Kidney (tissue), 14 donors: ENCODE results near the gene LMAN1L. TPM values are rescaled to one million over a fixed set of nuclear protein-coding genes. Genes with fewer than 3 reads are reported as not detected.
A peak's percentile ranks its signal among the peaks of the same experiment; 100 is the strongest.

Source experiments
- DNase-seq, 5 donors: peaks; one replicate each; pipeline ENCODE4 v3.0.0-alpha.2; 2013 to 2020
- FAIRE-seq: peaks from 2 replicates; lab custom pipeline; 2012; peaks lifted over from hg19 to GRCh38; lab: Jason Lieb, UNC
- H3K27ac ChIP-seq, 2 donors: one replicate each; pipeline ENCODE4 v1.7.0; 2013; ENCODE audit warnings: low read depth in 2 of 2, low read length in 2 of 2, inconsistent platforms in 1 of 2
- H3K27me3 ChIP-seq: one replicate; pipeline ENCODE4 v1.7.1; 2013; ENCODE audit warnings: low read length, inconsistent platforms; ENCODE audit not compliant: control insufficient read depth, insufficient read depth
- H3K36me3 ChIP-seq, 3 donors: one replicate each; pipeline versions ENCODE4 v1.7.0 to v1.7.1; 2013; ENCODE audit warnings: low read length in 3 of 3, control low read depth in 1 of 3, inconsistent platforms in 1 of 3; ENCODE audit not compliant: insufficient read depth in 3 of 3, control insufficient read depth in 2 of 3
- H3K4me1 ChIP-seq, 3 donors: one replicate each; pipeline versions ENCODE4 v1.7.0 to v1.7.1; 2013; ENCODE audit warnings: low read length in 3 of 3, inconsistent platforms in 1 of 3, low read depth in 1 of 3; ENCODE audit not compliant: control insufficient read depth in 2 of 3, insufficient read depth in 2 of 3
- H3K4me3 ChIP-seq, 3 donors: one replicate each; pipeline versions ENCODE4 v1.7.0 to v1.8.1; 2013; ENCODE audit warnings: low read length in 3 of 3, control low read depth in 1 of 3, inconsistent platforms in 1 of 3
- H3K9ac ChIP-seq, 3 donors: one replicate each; pipeline versions ENCODE4 v1.7.0 to v1.7.1; 2013; ENCODE audit warnings: low read length in 3 of 3, control low read depth in 1 of 3, inconsistent platforms in 1 of 3
- H3K9me3 ChIP-seq, 3 donors: one replicate each; pipeline versions ENCODE4 v1.7.0 to v1.7.1; 2013; ENCODE audit warnings: low read length in 3 of 3, control low read depth in 1 of 3, inconsistent platforms in 1 of 3; ENCODE audit not compliant: control insufficient read depth in 2 of 3, insufficient read depth in 1 of 3
- intact Hi-C: fragments of 100-400 bp; cut with DNase I; formaldehyde crosslinking; loops from one replicate; pipeline ENCODE4 v1.11.1; 2022
- polyA plus RNA-seq: library from polyadenylated mRNA; stranded (reverse); fragments of 350-450 nt; fragmentation: Illumina TruSeq; extraction: RNeasy Lipid Tissue Mini Kit (QIAGEN cat#74804); gene quantifications from one replicate; pipeline ENCODE4 v1.2.3, GENCODE V29; 2014; ENCODE audit warnings: low read depth, low replicate concordance; ENCODE audit not compliant: insufficient read depth
- total RNA-seq: library from RNA; stranded (reverse); fragmentation: NEBNext Ultra II Directional; extraction: Animal tissue kit (Norgen Biotek cat#: 25700); gene quantifications from one replicate; pipeline ENCODE4 v1.2.1, GENCODE V29; 2021
- TF ChIP-seq, protein P1 (sequence below): IDR thresholded peaks from 3 replicates; pipeline ENCODE4 v1.5.1; 2012; ENCODE audit warnings: mild to moderate bottlenecking, moderate library complexity, borderline replicate concordance; ENCODE audit not compliant: insufficient read depth; ENCODE audit errors: extremely low read depth
- donor health status: control.
- donor health status: control.
- donor health status: control.
- donor health status: control.
- donor health status: control.
- donor health status: DM: yes; HTN: yes; CAD: no.
- donor health status: Normal renal cell carcinoma (clear cell type).

LMAN1L gene
- total and polyA plus RNA-seq, 2 donors from 2014 or later: not detected

DNA sequence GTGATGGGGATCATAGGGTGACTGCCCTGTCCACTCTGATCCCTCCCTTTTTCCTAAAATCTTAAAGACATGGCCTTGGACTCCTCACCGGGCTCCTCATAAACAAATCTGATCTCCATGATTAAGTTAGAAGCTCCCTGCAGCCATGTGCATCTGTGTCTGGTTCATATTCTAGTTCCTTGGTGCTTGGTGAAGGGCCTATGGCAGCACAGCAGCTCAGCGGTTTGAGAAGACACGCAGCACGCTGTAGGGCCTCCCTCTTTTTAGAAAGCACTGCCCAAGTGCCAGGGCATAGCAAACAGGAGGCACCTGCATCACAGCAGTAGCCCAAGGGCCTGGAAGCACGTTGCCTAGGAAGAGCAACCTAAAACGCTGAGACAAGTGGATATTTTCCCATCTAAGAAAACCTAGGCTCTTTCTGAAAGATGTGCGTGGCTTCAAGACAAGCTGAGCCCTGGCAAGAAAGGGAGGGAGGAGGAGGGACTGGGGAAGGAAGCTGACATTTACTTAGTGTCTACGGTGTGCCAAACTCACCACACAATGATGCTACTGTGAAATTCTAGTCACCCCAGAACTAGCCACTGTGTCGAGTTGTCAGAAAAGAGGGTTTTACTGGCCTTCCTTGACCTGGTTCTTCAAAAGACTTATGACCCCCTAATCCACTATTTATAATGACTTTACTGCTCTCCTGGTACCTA lies 45.2 kb downstream of the LMAN1L start:
- TF ChIP-seq, protein P1, sequence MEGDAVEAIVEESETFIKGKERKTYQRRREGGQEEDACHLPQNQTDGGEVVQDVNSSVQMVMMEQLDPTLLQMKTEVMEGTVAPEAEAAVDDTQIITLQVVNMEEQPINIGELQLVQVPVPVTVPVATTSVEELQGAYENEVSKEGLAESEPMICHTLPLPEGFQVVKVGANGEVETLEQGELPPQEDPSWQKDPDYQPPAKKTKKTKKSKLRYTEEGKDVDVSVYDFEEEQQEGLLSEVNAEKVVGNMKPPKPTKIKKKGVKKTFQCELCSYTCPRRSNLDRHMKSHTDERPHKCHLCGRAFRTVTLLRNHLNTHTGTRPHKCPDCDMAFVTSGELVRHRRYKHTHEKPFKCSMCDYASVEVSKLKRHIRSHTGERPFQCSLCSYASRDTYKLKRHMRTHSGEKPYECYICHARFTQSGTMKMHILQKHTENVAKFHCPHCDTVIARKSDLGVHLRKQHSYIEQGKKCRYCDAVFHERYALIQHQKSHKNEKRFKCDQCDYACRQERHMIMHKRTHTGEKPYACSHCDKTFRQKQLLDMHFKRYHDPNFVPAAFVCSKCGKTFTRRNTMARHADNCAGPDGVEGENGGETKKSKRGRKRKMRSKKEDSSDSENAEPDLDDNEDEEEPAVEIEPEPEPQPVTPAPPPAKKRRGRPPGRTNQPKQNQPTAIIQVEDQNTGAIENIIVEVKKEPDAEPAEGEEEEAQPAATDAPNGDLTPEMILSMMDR: no peak
- FAIRE-seq (no peak), DNase-seq (no peak)
- peaks cover 0 to 14% (median 2%) of the 10 kb centered on the region in 3 donors for H3K36me3 ChIP-seq
- peak overlapping the region in 1 of 2 donors; percentile 33 for H3K27ac ChIP-seq
- no peaks in the 10 kb centered on the region for H3K27me3 ChIP-seq
- peaks cover 0 to 28% (median 22%) of the 10 kb centered on the region in 3 donors for H3K4me1 ChIP-seq
- H3K4me3 ChIP-seq: no peak overlapping the region
- H3K9ac ChIP-seq: no peak overlapping the region
- intact Hi-C loops: no loop called here
- no peaks in the 10 kb centered on the region for H3K9me3 ChIP-seq

DNA sequence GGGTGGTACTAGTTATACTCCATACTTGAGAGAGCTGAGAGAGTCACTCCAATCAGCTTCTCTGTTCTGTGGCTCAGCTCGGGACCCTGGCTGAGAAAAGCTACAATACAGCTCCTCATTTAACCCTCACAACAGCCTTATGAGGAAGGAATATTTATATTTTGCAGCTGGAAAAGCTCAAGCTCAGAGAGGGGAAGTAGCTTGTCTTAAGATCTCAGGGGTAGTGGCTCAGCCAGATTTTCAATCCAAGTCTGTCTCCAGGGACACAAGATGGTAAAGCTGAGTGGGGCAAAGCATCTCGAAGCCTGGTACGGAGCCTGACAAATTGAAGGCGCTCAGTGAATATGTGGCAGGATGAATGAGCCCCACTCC lies 45.7 kb downstream of the LMAN1L start:
- H3K27ac ChIP-seq: no peak overlapping the region
- intact Hi-C loops: no loop called here
- no peak for FAIRE-seq

DNA sequence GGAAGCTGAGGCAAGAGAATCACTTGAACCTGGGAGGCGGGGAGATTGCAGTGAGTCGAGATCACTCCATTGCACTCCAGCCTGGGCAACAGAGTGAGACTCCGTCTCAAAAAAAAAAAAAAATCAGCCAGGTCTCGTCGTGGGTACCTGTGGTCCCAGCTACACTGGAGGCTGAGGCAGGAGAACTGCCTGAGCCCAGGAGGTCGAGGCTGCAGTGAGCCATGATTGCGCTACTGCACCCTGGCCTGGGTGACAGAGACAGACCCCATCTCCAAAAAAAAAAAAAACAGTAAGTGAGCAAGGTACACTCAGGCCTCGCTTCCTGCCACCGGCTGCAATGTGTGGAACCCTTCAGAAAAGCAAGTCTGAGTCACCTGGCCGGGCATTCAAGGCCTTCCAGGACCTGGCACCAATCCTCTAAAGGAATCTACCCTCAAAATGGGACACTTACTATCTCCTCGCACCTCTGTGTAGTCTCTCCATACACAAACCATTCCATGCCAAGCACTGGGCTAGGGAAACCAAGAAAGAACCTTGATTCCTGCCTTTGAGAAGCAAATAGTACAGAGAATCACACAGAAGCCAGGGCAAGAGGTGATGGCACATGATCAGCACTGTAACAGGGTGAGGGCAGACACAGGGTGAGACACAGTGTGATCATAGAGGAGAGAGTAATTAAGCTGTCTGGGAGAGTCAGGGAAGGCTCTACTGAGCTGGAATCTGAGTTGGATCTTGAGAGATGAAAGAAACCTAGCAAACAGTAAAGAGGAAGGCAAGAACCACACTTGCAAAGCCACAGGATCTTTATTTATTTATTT lies 50.8 kb downstream of the LMAN1L start:
- Histone ChIP-seq H3K4me1 (peaks cover 0 to 34% (median 18%) of the 10 kb centered on the region in 3 donors), H3K9ac (no peak overlapping the region), H3K27me3 (no peaks in the 10 kb centered on the region), H3K27ac (peak overlapping the region in 1 of 2 donors; percentile 7), H3K9me3 (no peaks in the 10 kb centered on the region), H3K36me3 (no peaks in the 10 kb centered on the region), H3K4me3 (no peak overlapping the region)
- DNase-seq: no peak
- FAIRE-seq: no peak
- intact Hi-C loops: no loop called here
- TF ChIP-seq, protein P1: no peak

More for the DNA sequence above, 45.7 kb downstream of the LMAN1L start:
- no peaks in the 10 kb centered on the region for H3K9me3 ChIP-seq
- TF ChIP-seq, protein P1: no peak
- H3K9ac ChIP-seq: no peak overlapping the region
- H3K36me3 ChIP-seq: peaks cover 0 to 8% (median 0%) of the 10 kb centered on the region in 3 donors
- DNase-seq: peak in 1 of 5 donors; percentile 34
- H3K27me3 ChIP-seq: no peaks in the 10 kb centered on the region
- peaks cover 0 to 28% (median 22%) of the 10 kb centered on the region in 3 donors for H3K4me1 ChIP-seq
- H3K4me3 ChIP-seq: no peak overlapping the region
